Muscle layer of duodenum (tissue), 2 donors: Measurements from ENCODE around the gene EEF2.
"Not testable (repeated sequence)": the region's sequence is repeated elsewhere in the genome, so short reads cannot be mapped to it uniquely, and the experiment has no call there.

Experiments used
- H3K27ac ChIP-seq: one replicate; pipeline ENCODE4 v1.7.0; 2013; ENCODE audit warnings: mild to moderate bottlenecking, low read length
- H3K27me3 ChIP-seq: one replicate; pipeline ENCODE4 v1.7.0; 2013; ENCODE audit warnings: low read depth, mild to moderate bottlenecking, control low read depth, low read length
- H3K36me3 ChIP-seq, 2 donors: one replicate each; pipeline ENCODE4 v1.7.0; 2013; ENCODE audit warnings: low read length in 2 of 2, control low read depth in 1 of 2, mild to moderate bottlenecking in 1 of 2; ENCODE audit not compliant: insufficient read depth in 2 of 2, control insufficient read depth in 1 of 2
- H3K4me1 ChIP-seq, 2 donors: one replicate each; pipeline ENCODE4 v1.7.0; 2013; ENCODE audit warnings: low read length in 2 of 2, mild to moderate bottlenecking in 2 of 2, control low read depth in 1 of 2, moderate library complexity in 1 of 2; ENCODE audit not compliant: insufficient read depth in 2 of 2, control insufficient read depth in 1 of 2
- H3K4me3 ChIP-seq, 2 donors: one replicate each; pipeline ENCODE4 v1.7.0; 2013; ENCODE audit warnings: low read length in 2 of 2, low read depth in 1 of 2, mild to moderate bottlenecking in 1 of 2
- H3K9me3 ChIP-seq, 2 donors: one replicate each; pipeline ENCODE4 v1.7.0; 2013; ENCODE audit warnings: low read length in 2 of 2, control low read depth in 1 of 2, mild to moderate bottlenecking in 1 of 2; ENCODE audit not compliant: control insufficient read depth in 1 of 2
- donor health status: healthy.

The EEF2 gene

DNA sequence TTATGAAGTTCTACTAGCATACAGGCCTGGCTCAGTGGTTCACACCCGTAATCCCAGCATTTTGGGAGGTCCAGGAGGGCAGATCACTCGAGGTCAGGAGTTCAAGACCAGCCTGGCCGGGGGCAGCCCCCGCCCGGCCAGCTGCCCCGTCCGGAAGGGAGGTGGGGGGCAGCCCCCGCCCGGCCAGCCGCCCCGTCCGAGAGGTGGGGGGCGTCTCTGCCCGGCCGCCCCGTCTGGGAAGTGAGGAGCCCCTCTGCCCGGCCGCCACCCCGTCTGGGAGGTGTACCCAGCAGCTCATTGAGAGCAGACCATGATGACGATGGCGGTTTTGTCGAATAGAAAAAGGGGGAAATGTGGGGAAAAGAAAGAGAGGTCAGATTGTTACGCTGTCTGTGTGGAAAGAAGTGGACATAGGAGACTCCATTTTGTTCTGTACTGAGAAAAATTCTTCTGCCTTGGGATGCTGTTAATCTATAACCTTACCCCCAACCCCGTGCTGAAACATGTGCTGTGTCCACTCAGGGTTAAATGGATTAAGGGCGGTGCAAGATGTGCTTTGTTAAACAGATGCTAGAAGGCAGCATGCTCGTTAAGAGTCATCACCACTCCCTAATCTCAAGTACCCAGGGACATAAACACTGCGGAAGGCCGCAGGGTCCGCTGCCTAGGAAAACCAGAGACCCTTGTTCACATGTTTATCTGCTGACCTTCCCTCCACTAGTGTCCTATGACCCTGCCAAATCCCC is 13.6 kb upstream of the EEF2 start:
- H3K27me3 ChIP-seq, H3K36me3 ChIP-seq, H3K4me1 ChIP-seq, H3K4me3 ChIP-seq, H3K9me3 ChIP-seq, H3K27ac ChIP-seq: not testable (repeated sequence)

DNA sequence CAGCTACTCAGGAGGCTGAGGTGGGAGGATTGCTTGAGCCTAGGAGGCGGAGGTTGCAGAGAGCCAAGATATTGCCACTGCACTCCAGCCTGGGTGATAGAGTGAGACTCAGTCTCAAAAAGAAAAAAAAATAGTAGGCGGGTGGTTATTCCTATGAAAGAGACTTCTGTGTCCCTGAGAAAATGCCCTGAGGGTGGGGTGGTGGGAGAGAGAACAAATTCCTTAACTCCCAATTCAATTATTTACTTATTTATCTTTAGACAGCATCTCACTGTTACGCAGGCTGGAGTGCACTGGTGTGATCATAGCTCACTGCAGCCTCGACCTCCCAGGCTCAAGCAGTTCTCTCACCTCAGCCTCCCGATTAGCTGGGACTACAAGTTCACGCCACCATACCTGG is 10.3 kb upstream of the EEF2 start:
- Histone ChIP-seq H3K36me3 (no peaks in the 10 kb centered on the region), H3K4me1 (no peaks in the 10 kb centered on the region), H3K4me3 (no peak overlapping the region), H3K9me3 (no peaks in the 10 kb centered on the region), H3K27me3 (no peaks in the 10 kb centered on the region), H3K27ac (no peak overlapping the region)

DNA sequence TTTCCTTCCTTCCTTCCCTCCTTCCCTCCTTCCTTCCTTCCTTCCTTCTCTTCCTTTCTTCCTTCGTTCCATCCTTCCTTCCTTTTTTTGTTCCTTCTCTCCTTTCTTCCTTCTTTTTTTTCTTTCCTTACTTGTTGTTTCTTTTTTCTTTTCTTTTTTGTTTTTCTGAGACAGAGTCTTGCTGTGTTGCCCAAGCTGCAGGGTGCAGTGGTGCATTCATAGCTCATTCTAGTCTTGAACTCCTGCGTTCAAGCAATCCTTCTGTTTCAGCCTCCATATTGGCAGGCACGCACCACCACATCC is 5.5 kb upstream of the EEF2 start:
- H3K36me3 ChIP-seq = no peaks in the 10 kb centered on the region
- H3K9me3 ChIP-seq = no peaks in the 10 kb centered on the region
- H3K27me3 ChIP-seq = no peaks in the 10 kb centered on the region
- no peak overlapping the region for H3K4me3 ChIP-seq
- H3K27ac ChIP-seq = no peak overlapping the region
- peaks cover 0 to 24% of the 10 kb centered on the region in 2 donors for H3K4me1 ChIP-seq

DNA sequence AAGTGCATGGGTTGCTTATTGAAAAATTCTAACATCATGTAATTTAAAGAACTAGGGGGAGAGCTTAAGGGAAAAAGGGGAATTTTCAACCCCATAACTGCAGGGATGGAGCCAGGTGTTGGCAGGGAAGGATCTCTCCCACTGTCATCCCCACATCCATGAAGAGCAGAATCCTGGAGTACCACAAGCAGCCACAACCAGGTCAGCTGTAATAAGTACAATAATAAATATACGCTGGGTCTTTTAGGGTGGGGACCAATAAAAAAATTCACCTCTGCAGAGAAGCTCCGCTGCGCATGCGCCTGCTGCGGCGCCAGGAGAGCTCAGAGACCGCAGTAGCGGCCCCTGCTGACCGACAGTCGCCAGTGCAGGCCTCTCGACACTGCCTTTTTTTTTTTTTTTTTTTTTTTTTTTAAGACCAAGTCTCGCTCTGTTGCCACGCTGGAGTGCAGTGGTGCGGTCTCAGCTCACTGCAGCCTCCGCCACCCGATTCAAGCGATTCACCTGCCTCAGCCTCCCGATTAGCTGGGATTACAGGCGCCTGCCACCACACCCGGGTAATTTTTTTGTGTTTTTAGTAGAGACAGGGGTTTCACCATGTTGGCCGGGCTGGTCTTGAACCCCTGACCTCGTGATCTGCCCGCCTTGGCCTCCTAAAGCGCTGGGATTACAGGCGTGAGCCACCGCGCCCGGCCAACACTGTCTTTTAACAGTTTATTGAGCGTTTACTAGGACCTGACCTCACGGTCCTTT is 2.5 kb upstream of the EEF2 start:
- H3K9me3 ChIP-seq = no peaks in the 10 kb centered on the region
- no peak overlapping the region for H3K27ac ChIP-seq
- H3K4me3 ChIP-seq = peak overlapping the region in 1 of 2 donors; percentile 37
- no peaks in the 10 kb centered on the region for H3K27me3 ChIP-seq
- peaks cover 13 to 15% of the 10 kb centered on the region in 2 donors for H3K36me3 ChIP-seq
- H3K4me1 ChIP-seq = peaks cover 8 to 43% of the 10 kb centered on the region in 2 donors

DNA sequence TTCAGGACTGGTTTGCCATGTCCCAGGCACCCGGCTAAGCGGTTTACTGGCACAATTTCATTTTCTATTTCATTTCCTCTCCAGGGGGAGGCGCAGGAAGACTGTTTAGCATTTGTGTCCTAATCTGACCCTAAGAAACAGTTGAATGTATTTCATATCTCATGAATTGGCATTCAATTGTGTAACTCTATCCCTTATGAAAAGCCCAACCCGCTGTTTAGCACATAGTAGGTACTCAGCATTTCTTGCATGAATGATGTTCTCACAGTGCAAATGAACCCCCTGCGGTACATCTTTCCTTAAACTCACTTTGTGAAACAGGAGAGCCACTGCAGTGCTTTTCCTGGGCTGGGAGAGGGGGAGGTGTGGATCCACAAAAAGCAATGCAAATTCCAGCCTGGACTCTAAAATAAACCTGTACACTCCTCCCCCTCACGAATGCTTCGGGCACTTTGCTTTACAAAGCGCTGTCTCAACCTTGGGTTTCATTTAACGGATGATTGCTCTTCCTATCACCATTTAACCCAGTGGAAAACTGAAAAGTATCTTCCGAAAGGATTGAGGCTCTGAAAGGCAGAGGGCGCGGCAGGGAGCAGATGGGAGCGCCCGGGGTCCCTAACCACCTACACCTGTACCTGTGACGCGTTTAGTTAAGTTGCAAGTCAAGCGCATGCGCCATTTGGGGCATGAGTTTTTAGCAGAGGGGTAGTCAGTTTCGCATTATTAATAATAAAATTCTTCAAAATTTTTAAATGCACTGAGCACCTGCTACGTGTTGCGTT is 1.2 kb upstream of the EEF2 start:
- Histone ChIP-seq H3K9me3 (no peaks in the 10 kb centered on the region), H3K27ac (peak overlapping the region; percentile 53), H3K36me3 (peaks cover 27 to 28% of the 10 kb centered on the region in 2 donors), H3K4me3 (peak overlapping the region; percentile 77 to 81), H3K27me3 (no peaks in the 10 kb centered on the region), H3K4me1 (peaks cover 8 to 47% of the 10 kb centered on the region in 2 donors)

DNA sequence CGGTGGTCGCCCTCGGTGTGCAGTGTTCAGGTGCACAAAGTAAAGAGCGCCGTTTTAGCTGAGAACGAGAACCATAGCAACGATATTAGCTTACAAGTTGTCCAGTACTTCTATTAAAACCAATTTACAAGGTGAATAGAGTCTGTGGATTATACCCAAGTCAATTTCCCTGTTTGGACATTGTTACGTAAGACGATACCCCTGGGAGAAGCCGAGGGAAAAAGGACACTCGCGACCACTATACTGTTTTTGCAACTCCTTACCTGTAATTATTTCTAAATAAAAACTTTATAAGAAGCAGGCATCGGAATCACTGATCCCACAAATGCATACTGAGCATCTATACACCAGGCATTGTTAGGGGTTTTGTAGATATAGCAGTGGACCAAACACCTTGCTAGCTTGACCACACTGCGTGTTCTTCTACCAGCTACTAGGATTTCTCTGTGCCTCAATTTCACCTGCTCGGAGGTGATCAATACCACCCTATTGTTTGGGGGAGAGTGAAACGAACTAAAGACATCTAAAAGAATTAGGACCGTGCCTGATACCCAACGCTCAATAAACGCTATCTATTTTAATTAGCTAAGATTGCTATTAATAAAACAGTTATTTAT is 488 bp upstream of the EEF2 start:
- Histone ChIP-seq H3K9me3 (no peaks in the 10 kb centered on the region), H3K36me3 (peaks cover 34 to 35% of the 10 kb centered on the region in 2 donors), H3K27me3 (no peaks in the 10 kb centered on the region), H3K4me1 (peaks cover 8 to 47% of the 10 kb centered on the region in 2 donors), H3K4me3 (peak overlapping the region; percentile 77 to 81), H3K27ac (peak overlapping the region; percentile 53)

DNA sequence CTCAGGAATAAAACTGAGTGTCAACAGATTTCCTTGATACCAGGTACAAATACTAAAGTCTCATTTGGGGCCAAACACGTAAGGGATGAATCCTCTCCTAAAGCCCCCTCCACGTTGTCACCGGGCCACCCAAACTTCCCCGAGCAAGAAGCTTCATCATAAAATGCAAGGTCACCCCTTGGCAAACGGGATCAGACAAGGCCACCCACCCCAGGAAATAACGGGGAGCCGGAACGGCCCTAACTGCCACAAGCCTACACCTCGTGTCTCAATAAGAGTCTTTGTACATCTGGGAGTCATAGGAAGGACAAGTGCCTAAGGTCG is 717 bp downstream of the EEF2 start:
- H3K27ac ChIP-seq = peak overlapping the region; percentile 95
- no peaks in the 10 kb centered on the region for H3K27me3 ChIP-seq
- peaks cover 8 to 47% of the 10 kb centered on the region in 2 donors for H3K4me1 ChIP-seq
- H3K9me3 ChIP-seq = no peaks in the 10 kb centered on the region
- H3K36me3 ChIP-seq = peaks cover 46 to 47% of the 10 kb centered on the region in 2 donors
- H3K4me3 ChIP-seq = peak overlapping the region; percentile 77 to 81

DNA sequence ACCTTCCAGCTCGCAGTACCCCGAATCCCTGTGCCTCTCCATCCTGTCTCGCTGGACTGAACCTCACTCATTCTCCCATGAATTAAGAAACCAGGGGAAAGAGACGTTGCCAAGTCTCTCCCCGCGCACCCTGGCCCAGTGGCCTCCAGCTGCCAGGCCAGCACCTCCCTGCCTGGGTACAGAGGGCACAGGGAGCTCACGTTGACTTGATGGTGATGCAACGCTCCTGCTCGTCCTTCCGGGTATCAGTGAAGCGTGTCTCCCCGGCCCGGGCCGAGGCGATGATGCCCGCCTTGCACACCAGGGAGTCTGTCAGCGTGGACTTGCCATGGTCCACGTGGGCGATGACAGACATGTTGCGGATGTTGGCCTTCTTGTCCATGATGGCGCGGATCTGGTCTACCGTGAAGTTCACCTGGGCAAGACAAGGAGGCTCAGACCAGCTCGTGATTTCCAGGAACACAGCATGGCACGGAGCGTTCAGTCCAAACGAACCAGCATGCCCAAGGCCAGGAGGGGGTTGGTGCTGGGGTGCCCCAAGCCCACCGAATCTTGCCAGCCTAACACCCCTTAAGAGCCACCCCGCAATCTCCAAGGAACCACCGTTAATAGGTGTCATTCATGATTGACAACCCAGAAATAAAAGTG is 1.2 kb downstream of the EEF2 start:
- H3K27ac ChIP-seq = peak overlapping the region; percentile 95
- H3K27me3 ChIP-seq = no peaks in the 10 kb centered on the region
- H3K36me3 ChIP-seq = peaks cover 51% of the 10 kb centered on the region in 2 donors
- peaks cover 8 to 47% of the 10 kb centered on the region in 2 donors for H3K4me1 ChIP-seq
- H3K9me3 ChIP-seq = no peaks in the 10 kb centered on the region
- peak overlapping the region; percentile 77 to 81 for H3K4me3 ChIP-seq

DNA sequence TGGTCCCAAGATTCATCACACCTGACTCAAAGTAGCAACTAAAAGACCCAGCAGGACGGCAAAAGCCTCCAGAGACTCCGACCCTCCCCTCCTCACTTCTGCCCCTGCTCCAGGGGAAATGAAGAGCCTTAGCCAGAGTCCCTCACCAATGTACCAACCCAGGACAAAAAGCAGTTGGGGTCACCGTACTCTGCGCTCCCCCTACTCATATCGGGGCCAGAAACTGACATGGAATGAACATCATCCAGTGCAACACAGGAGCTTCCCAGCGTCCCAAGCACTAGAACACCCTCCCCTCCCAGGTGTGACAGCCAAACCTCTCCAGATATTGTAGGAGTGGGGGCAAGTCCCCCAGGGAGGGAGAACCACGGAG is 1.7 kb downstream of the EEF2 start:
- H3K27ac ChIP-seq = peak overlapping the region; percentile 95
- H3K9me3 ChIP-seq = no peaks in the 10 kb centered on the region
- H3K4me3 ChIP-seq = peak overlapping the region; percentile 77 to 81
- H3K4me1 ChIP-seq = peaks cover 8 to 47% of the 10 kb centered on the region in 2 donors
- H3K36me3 ChIP-seq = peaks cover 53 to 55% of the 10 kb centered on the region in 2 donors
- no peaks in the 10 kb centered on the region for H3K27me3 ChIP-seq

DNA sequence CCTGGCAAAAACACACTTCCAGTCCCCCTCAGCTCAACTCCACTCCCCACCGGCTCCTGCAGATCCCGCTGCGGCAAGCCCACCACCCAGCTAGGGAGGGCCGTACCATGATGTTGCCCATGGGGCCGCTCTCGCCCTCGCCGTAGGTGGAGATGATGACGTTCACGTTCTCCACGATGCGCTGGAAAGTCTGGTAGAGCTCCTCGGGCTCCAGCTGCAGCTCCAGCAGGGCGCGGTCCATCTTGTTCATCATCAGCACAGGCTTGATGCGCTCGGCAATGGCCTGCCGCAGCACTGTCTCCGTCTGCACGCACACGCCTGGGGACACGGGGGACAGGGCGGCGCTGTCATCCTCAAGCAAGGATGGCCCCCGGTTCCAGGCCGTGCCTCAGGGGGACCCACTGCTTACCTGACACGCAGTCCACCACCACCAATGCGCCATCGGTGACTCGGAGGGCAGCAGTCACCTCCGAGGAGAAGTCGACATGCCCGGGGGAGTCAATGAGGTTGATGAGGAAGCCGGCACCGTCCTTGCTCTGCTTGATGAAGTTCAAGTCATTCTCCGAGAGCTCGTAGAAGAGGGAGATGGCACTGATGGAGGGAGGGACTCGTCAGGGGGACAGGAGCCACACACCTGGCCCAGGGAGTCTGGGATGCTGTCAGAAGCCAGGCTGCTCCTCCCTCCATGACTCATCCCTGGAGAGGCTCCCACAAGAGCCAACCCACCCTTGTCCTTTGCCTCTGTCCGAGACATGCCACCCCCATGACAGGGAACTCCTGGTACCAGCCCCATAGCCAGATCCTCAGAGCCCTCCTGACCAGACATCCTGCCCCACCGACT is 2.3 kb downstream of the EEF2 start:
- Histone ChIP-seq H3K4me3 (peak overlapping the region; percentile 77 to 81), H3K4me1 (peaks cover 8 to 43% of the 10 kb centered on the region in 2 donors), H3K36me3 (peaks cover 58 to 60% of the 10 kb centered on the region in 2 donors), H3K9me3 (no peaks in the 10 kb centered on the region), H3K27me3 (no peaks in the 10 kb centered on the region), H3K27ac (peak overlapping the region; percentile 95)
